HT1080 (cell line): ENCODE measurements around the gene E2F8. TPM values are rescaled to one million over a fixed set of nuclear protein-coding genes. Genes with fewer than 3 reads are reported as not detected.

Source experiments
- DNase-seq: peaks from one replicate; pipeline ENCODE4 v3.0.0-alpha.2; 2015; ENCODE audit warnings: low read depth
- total RNA-seq: library from RNA; depleted of rRNA; stranded (reverse); fragments of >200 nt; shearing (Covaris generic); gene quantifications from 2 replicates; pipeline ENCODE4 v1.2.3, GENCODE V29; 2014

Gene E2F8
- total RNA-seq, 1 experiment from 2014 or later, result 5.2 TPM

GRCh38 chr11:19220903-19221724 is 19.6 kb downstream of the E2F8 start:
- DNase-seq, result no peak

- no peak for DNase-seq
These were observed 21.8 kb downstream of the E2F8 start for GRCh38 chr11:19218786-19219460.

GRCh38 chr11:19218216-19218615 is 22.5 kb downstream of the E2F8 start:
- no peak for DNase-seq

GRCh38 chr11:19216709-19217374 is 23.9 kb downstream of the E2F8 start:
- DNase-seq, result no peak

- DNase-seq, result no peak
These were observed 24.7 kb downstream of the E2F8 start for GRCh38 chr11:19216021-19216420.

GRCh38 chr11:19209617-19210370 is 31.0 kb downstream of the E2F8 start:
- DNase-seq, result no peak

- no peak for DNase-seq
These were observed 31.7 kb downstream of the E2F8 start for GRCh38 chr11:19208959-19209546.

- no peak for DNase-seq
These were observed 32.6 kb downstream of the E2F8 start for GRCh38 chr11:19208181-19208580.

GRCh38 chr11:19204836-19205235 is 35.9 kb downstream of the E2F8 start:
- no peak for DNase-seq

GRCh38 chr11:19201737-19202605 is 38.8 kb downstream of the E2F8 start, which contains the start of gene CSRP3:
CSRP3 (minus strand) TSS chr11:19201983; CDS start chr11:19192448, 9,535 bp downstream.
- DNase-seq, result peak; percentile 34

- peak; percentile 84 for DNase-seq
These were observed 40.1 kb downstream of the E2F8 start for GRCh38 chr11:19200410-19201201.

GRCh38 chr11:19199771-19200170 is 41.0 kb downstream of the E2F8 start:
- DNase-seq, result peak; percentile 18

- DNase-seq, result no peak
These were observed 41.7 kb downstream of the E2F8 start for GRCh38 chr11:19199048-19199447.

GRCh38 chr11:19196432-19196831 is 44.3 kb downstream of the E2F8 start:
- DNase-seq, result no peak

GRCh38 chr11:19194620-19195308 is 46.0 kb downstream of the E2F8 start:
- DNase-seq, result no peak

GRCh38 chr11:19193916-19194315 is 46.8 kb downstream of the E2F8 start:
- DNase-seq, result no peak

GRCh38 chr11:19191530-19192169 is 49.1 kb downstream of the E2F8 start:
- no peak for DNase-seq

GRCh38 chr11:19187833-19188258 is 52.9 kb downstream of the E2F8 start:
- peak; percentile 38 for DNase-seq
